HepG2 (cell line): ENCODE measurements around the gene TEAD1. TPM values are rescaled to one million over a fixed set of nuclear protein-coding genes. Genes with fewer than 3 reads are reported as not detected.

Experiments used
- ATAC-seq: fragments of 200-7000 bp; cut with Tn5 transposase; 3 replicates; pipeline ENCODE4 v1.9.1; 2020; ENCODE audit warnings: mild to moderate bottlenecking, moderate library complexity
- BruUV-seq: library from RNA; stranded (reverse); fragments of 400-500 nt; replicated peaks from 2 replicates; lab custom pipeline; 2021; lab: Mats Ljungman, UMichigan
- CTCF ChIA-PET: fragments of 300-600 bp; formaldehyde crosslinking; extraction: SDS; loops from one replicate; lab custom pipeline; 2021; ENCODE audit warnings: low total read pairs, inconsistent platforms, low intra/inter-chr PET ratio; lab: Yijun Ruan, JAX
- POLR2A ChIA-PET: fragments of 350-600 bp; sonication (Branson Sonifier 250); formaldehyde crosslinking; loops from one replicate; lab custom pipeline; 2020; ENCODE audit warnings: antibody characterized with exemption, inconsistent platforms; lab: Yijun Ruan, JAX
- DNase-seq: peaks from one replicate; pipeline ENCODE4 v3.0.0-alpha.2; 2015; ENCODE audit warnings: low spot score
- FAIRE-seq: peaks from 3 replicates; lab custom pipeline; 2011; peaks lifted over from hg19 to GRCh38; lab: Jason Lieb, UNC
- H2AFZ ChIP-seq: one replicate; pipeline ENCODE4 v1.6.1; 2011; ENCODE audit warnings: low read length, inconsistent platforms
- H3K27ac ChIP-seq: fragments of 300-600 bp; 3 replicates; pipeline ENCODE4 v1.8.0; 2011; ENCODE audit warnings: mixed run types, mild to moderate bottlenecking, mixed read lengths, low read length, inconsistent platforms; ENCODE audit not compliant: insufficient read depth; ENCODE audit errors: extremely low read length
- H3K27me3 ChIP-seq, 2 experiments: fragments of 200-600 bp in 1 of 2; 2 replicates in 1 of 2; 3 replicates in 1 of 2; pipeline versions ENCODE4 v1.6.0 to v1.8.0; 2011; ENCODE audit warnings: low read length in 2 of 2, mild to moderate bottlenecking in 2 of 2, moderate library complexity in 2 of 2, inconsistent platforms in 1 of 2; ENCODE audit not compliant: insufficient read depth in 2 of 2, control insufficient read depth in 1 of 2
- H3K36me3 ChIP-seq, 2 experiments: fragments of 200-600 bp in 1 of 2; replicated peaks in 1 of 2; 2 replicates in 1 of 2; 3 replicates in 1 of 2; pipeline versions ENCODE4 v1.5.1 to v1.8.0; 2011; ENCODE audit warnings: low read length in 2 of 2, inconsistent platforms in 1 of 2; ENCODE audit not compliant: insufficient read depth in 2 of 2, control insufficient read depth in 1 of 2
- H3K4me1 ChIP-seq: 2 replicates; pipeline ENCODE4 v1.5.1; 2012; ENCODE audit warnings: low read length, inconsistent platforms; ENCODE audit not compliant: insufficient read depth
- H3K4me2 ChIP-seq: 2 replicates; pipeline ENCODE4 v1.6.0; 2011; ENCODE audit warnings: low read depth, low read length, inconsistent platforms
- H3K4me3 ChIP-seq, 3 experiments: fragments of 200-600 bp in 1 of 3; sonication (generic), shearing (Covaris generic) in 1 of 3; replicated peaks in 1 of 3; 2 replicates each; pipeline ENCODE4 v1.5.1; 2011 to 2016; ENCODE audit warnings: low read length in 3 of 3, inconsistent platforms in 2 of 3, low read depth in 2 of 3, mild to moderate bottlenecking in 2 of 3, control low read depth in 1 of 3, mixed read lengths in 1 of 3; ENCODE audit not compliant: insufficient read depth in 1 of 3
- H3K79me2 ChIP-seq: one replicate; pipeline ENCODE4 v1.6.1; 2011; ENCODE audit warnings: low read length, inconsistent platforms; ENCODE audit not compliant: insufficient read depth
- H3K9ac ChIP-seq: 2 replicates; pipeline ENCODE4 v1.6.0; 2011; ENCODE audit warnings: mild to moderate bottlenecking, low read depth, low read length, inconsistent platforms; ENCODE audit not compliant: insufficient read depth
- H3K9me3 ChIP-seq: 2 replicates; pipeline ENCODE4 v1.5.1; 2012; ENCODE audit warnings: mild to moderate bottlenecking, low read length
- H4K20me1 ChIP-seq: 2 replicates; pipeline ENCODE4 v1.6.0; 2011; ENCODE audit warnings: inconsistent platforms, mild to moderate bottlenecking, low read length, moderate library complexity; ENCODE audit not compliant: insufficient read depth
- EEA1 ChIP-seq: sonication (generic); formaldehyde crosslinking; IDR thresholded peaks from 2 replicates; pipeline ENCODE4 v1.5.1; 2020; ENCODE audit warnings: mild to moderate bottlenecking, missing genetic modification reagents, borderline replicate concordance
- HMGXB4 ChIP-seq, 2 experiments: sonication (generic) in 1 of 2; formaldehyde crosslinking in 1 of 2; IDR thresholded peaks; 2 replicates each; pipeline versions ENCODE4 v1.4.0 to v1.6.1; 2018 to 2020; ENCODE audit warnings: missing genetic modification reagents in 2 of 2, borderline replicate concordance in 1 of 2, low read depth in 1 of 2, mild to moderate bottlenecking in 1 of 2, missing biosample characterization in 1 of 2
- MEIS2 ChIP-seq: sonication (generic); formaldehyde crosslinking; IDR thresholded peaks from 2 replicates; pipeline ENCODE4 v1.9.0; 2021; ENCODE audit warnings: mild to moderate bottlenecking, missing genetic modification reagents
- SMAD9 ChIP-seq: sonication (generic); formaldehyde crosslinking; IDR thresholded peaks from 2 replicates; pipeline ENCODE4 v1.5.1; 2020; ENCODE audit warnings: mild to moderate bottlenecking, missing genetic modification reagents
- TEF ChIP-seq: sonication (generic); formaldehyde crosslinking; IDR thresholded peaks from 2 replicates; pipeline ENCODE4 v1.5.0; 2020; ENCODE audit warnings: missing genetic modification reagents
- ZMAT5 ChIP-seq: sonication (generic); formaldehyde crosslinking; IDR thresholded peaks from 2 replicates; pipeline ENCODE4 v1.5.0; 2020; ENCODE audit warnings: mild to moderate bottlenecking, low read depth, missing genetic modification reagents, borderline replicate concordance
- ZNF180 ChIP-seq: sonication (generic); formaldehyde crosslinking; IDR thresholded peaks from 2 replicates; pipeline ENCODE4 v1.4.0; 2020; ENCODE audit warnings: low read depth, missing genetic modification reagents, borderline replicate concordance
- ZNF207 ChIP-seq: fragments of 450-650 bp; IDR thresholded peaks from 2 replicates; pipeline ENCODE4 v1.6.1; 2016; ENCODE audit warnings: antibody characterized with exemption, borderline replicate concordance
- ZNF414 ChIP-seq: sonication (generic); formaldehyde crosslinking; IDR thresholded peaks from 2 replicates; pipeline ENCODE4 v1.5.0; 2020; ENCODE audit warnings: missing genetic modification reagents
- ZNF441 ChIP-seq: sonication (generic); formaldehyde crosslinking; IDR thresholded peaks from 2 replicates; pipeline ENCODE4 v1.7.0; 2021; ENCODE audit warnings: missing genetic modification reagents, borderline replicate concordance
- ZNF484 ChIP-seq: sonication (generic); formaldehyde crosslinking; IDR thresholded peaks from 2 replicates; pipeline ENCODE4 v1.5.1; 2020; ENCODE audit warnings: mild to moderate bottlenecking, low read depth, missing genetic modification reagents, borderline replicate concordance
- ZNF546 ChIP-seq: sonication (generic); formaldehyde crosslinking; conservative IDR thresholded peaks from 2 replicates; pipeline ENCODE4 v1.8.1; 2023; ENCODE audit warnings: mild to moderate bottlenecking, missing genetic modification reagents
- WGBS: methylation state at CpG from one replicate; pipeline ENCODE4 v1.1.6; 2017; ENCODE audit warnings: low lambda C conversion rate; 5-methylcytosine and 5-hydroxymethylcytosine counted together
- in situ Hi-C: cut with HindIII; loops from 2 replicates; pipeline ENCODE4 v1.10.0; 2017; ENCODE audit warnings: low pct_unique_long_range_greater_than_20kb; ENCODE audit not compliant: extremely low pct_ligation_motif_present
- intact Hi-C: fragments of 100-400 bp; cut with micrococcal nuclease; formaldehyde crosslinking; loops from one replicate; pipeline ENCODE4 v1.10.0; 2022; ENCODE audit not compliant: unreplicated experiment
- polyA plus RNA-seq, 8 experiments: library from polyadenylated mRNA; depleted of rRNA in 3 of 8; stranded (reverse) in 7 of 8; unstranded in 1 of 8; fragments of >200 nt; fragmentation: Illumina TruSeq in 4 of 8; extraction: Trizol in 4 of 8; gene quantifications; 2 replicates each; pipeline versions ENCODE4 v1.2.1 to v1.2.3, GENCODE V29; 2011 to 2016; ENCODE audit warnings: low read depth in 4 of 8, missing spikeins in 1 of 8, mixed read lengths in 1 of 8; ENCODE audit not compliant: insufficient read depth in 1 of 8
- total RNA-seq, 5 experiments: library from RNA; depleted of rRNA; stranded (reverse); fragments of >200 nt; fragmentation: Illumina TruSeq; extraction: Trizol; gene quantifications; 2 replicates each; pipeline ENCODE4 v1.2.3, GENCODE V29; 2016; ENCODE audit warnings: low read depth in 1 of 5
- TF ChIP-seq, protein P1 (sequence below): sonication (generic); formaldehyde crosslinking; IDR thresholded peaks from 2 replicates; pipeline ENCODE4 v1.4.0; 2020; ENCODE audit warnings: missing genetic modification reagents, low read depth, mild to moderate bottlenecking, borderline replicate concordance

Gene TEAD1
- total and polyA plus RNA-seq, 2 of the 13 experiments (the other 11 are each of a cell fraction or from before 2014, with no cell fraction given): 20.1 to 30.5 TPM

DNA sequence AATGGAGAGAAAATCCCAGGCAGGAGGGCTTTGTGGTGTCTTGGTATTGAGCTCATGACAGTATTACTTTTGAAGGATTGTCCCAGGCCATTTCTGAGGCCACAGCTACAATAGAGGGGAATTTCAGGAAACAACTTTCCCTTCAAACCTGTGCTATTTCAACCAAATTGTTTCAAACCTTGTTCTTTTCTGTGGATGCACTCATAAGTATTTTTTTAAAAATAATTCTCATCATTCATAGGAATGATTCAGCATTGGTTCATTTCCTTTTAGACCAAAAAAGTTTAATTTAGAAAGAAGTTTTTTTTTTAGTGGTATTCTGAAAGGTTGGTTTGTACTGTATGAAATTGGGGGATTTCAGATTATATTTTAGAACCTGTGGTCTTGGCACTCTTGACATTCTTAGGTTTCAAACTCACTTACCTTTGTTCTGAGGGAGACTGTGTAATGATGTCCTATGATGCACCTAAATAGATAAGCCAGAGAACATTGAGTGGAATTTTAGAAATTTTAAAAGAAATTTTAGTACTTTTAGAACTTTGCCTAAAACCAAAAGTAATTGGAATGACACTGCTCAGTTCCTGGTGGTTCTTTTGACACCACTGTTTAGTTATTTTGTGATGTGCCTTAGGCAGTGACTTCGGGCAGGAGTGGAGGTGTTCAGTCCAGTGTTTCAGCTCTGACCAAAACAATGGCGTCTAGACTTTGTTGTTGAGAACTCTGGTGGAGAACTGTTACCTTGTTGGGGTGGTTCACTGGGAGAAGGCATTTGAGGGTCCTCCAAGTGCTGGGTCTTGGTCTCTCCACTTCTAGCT is 12.2 kb downstream of the TEAD1 start:
- no peaks in the 10 kb centered on the region; a peak in 1 of 5 replicates for H3K36me3 ChIP-seq
- no peak for FAIRE-seq
- CTCF ChIA-PET: no interaction called here

More for the DNA sequence above, 12.2 kb downstream of the TEAD1 start:
- Histone ChIP-seq H3K4me3 (no peak overlapping the region), H4K20me1 (no peaks in the 10 kb centered on the region; the same call in 1 of the 2 replicates), H3K27ac (no peak overlapping the region), H3K9ac (no peak overlapping the region), H2AFZ (no peak overlapping the region), H3K27me3 (no peaks in the 10 kb centered on the region), H3K79me2 (peaks cover 96% of the 10 kb centered on the region), H3K9me3 (no peaks in the 10 kb centered on the region), H3K4me2 (no peak overlapping the region), H3K4me1 (peaks cover 92% of the 10 kb centered on the region)
- in situ Hi-C loops: no loop called here
- intact Hi-C loops: no loop called here
- DNase-seq (no peak), ATAC-seq (no peak)
- POLR2A ChIA-PET: no interaction called here
- WGBS: 81% methylated on average over 2 of the region's 2 CpGs
- no TSS peak for BruUV-seq
- TF ChIP-seq TEF (CRISPR knock-in tag) (no peak), MEIS2 (CRISPR knock-in tag) (no peak), ZNF180 (no peak), ZMAT5 (CRISPR knock-in tag) (no peak), ZNF207 (no peak), EEA1 (CRISPR knock-in tag) (no peak), SMAD9 (CRISPR knock-in tag) (no peak), ZNF546 (no peak), ZNF414 (no peak), ZNF441 (CRISPR knock-in tag) (no peak), HMGXB4 (CRISPR knock-in tag; IDR thresholded peaks at IDR 0.05; ENCODE audit: borderline replicate concordance in 1 of 2, low read depth in 1 of 2) (no peak), ZNF484 (CRISPR knock-in tag) (no peak)
- TF ChIP-seq, protein P1, sequence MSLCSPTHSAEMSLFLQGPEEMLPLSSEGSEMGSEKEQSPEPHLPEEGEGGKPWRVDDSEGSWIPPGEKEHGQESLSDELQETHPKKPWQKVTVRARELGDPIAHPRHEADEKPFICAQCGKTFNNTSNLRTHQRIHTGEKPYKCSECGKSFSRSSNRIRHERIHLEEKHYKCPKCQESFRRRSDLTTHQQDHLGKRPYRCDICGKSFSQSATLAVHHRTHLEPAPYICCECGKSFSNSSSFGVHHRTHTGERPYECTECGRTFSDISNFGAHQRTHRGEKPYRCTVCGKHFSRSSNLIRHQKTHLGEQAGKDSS (CRISPR knock-in tag): no peak
